ENCODE data around the gene RNF224. TPM values are rescaled to one million over a fixed set of nuclear protein-coding genes. Genes with fewer than 3 reads are reported as not detected.

Gene RNF224
- total and polyA plus RNA-seq, 2 experiments from 2014 or later, result 0.63 TPM; not detected in 1

- TF ChIP-seq, protein P1, sequence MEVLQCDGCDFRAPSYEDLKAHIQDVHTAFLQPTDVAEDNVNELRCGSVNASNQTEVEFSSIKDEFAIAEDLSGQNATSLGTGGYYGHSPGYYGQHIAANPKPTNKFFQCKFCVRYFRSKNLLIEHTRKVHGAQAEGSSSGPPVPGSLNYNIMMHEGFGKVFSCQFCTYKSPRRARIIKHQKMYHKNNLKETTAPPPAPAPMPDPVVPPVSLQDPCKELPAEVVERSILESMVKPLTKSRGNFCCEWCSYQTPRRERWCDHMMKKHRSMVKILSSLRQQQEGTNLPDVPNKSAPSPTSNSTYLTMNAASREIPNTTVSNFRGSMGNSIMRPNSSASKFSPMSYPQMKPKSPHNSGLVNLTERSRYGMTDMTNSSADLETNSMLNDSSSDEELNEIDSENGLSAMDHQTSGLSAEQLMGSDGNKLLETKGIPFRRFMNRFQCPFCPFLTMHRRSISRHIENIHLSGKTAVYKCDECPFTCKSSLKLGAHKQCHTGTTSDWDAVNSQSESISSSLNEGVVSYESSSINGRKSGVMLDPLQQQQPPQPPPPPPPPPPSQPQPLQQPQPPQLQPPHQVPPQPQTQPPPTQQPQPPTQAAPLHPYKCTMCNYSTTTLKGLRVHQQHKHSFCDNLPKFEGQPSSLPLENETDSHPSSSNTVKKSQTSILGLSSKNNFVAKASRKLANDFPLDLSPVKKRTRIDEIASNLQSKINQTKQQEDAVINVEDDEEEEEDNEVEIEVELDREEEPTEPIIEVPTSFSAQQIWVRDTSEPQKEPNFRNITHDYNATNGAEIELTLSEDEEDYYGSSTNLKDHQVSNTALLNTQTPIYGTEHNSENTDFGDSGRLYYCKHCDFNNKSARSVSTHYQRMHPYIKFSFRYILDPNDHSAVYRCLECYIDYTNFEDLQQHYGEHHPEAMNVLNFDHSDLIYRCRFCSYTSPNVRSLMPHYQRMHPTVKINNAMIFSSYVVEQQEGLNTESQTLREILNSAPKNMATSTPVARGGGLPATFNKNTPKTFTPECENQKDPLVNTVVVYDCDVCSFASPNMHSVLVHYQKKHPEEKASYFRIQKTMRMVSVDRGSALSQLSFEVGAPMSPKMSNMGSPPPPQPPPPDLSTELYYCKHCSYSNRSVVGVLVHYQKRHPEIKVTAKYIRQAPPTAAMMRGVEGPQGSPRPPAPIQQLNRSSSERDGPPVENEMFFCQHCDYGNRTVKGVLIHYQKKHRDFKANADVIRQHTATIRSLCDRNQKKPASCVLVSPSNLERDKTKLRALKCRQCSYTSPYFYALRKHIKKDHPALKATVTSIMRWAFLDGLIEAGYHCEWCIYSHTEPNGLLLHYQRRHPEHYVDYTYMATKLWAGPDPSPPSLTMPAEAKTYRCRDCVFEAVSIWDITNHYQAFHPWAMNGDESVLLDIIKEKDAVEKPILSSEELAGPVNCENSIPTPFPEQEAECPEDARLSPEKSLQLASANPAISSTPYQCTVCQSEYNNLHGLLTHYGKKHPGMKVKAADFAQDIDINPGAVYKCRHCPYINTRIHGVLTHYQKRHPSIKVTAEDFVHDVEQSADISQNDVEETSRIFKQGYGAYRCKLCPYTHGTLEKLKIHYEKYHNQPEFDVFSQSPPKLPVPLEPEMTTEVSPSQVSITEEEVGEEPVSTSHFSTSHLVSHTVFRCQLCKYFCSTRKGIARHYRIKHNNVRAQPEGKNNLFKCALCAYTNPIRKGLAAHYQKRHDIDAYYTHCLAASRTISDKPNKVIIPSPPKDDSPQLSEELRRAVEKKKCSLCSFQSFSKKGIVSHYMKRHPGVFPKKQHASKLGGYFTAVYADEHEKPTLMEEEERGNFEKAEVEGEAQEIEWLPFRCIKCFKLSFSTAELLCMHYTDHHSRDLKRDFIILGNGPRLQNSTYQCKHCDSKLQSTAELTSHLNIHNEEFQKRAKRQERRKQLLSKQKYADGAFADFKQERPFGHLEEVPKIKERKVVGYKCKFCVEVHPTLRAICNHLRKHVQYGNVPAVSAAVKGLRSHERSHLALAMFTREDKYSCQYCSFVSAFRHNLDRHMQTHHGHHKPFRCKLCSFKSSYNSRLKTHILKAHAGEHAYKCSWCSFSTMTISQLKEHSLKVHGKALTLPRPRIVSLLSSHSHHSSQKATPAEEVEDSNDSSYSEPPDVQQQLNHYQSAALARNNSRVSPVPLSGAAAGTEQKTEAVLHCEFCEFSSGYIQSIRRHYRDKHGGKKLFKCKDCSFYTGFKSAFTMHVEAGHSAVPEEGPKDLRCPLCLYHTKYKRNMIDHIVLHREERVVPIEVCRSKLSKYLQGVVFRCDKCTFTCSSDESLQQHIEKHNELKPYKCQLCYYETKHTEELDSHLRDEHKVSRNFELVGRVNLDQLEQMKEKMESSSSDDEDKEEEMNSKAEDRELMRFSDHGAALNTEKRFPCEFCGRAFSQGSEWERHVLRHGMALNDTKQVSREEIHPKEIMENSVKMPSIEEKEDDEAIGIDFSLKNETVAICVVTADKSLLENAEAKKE (CRISPR knock-in tag; IDR thresholded peaks at IDR 0.05), result no peak
- TF ChIP-seq STAT1 (IDR thresholded peaks at IDR 0.05; ENCODE audit: unreplicated experiment) (no peak), POLR2AphosphoS5 (IDR thresholded peaks at IDR 0.05; ENCODE audit: low read depth) (no peak), JUNB (IDR thresholded peaks at IDR 0.05; ENCODE audit: unreplicated experiment) (no peak), ZNF114 (CRISPR knock-in tag; IDR thresholded peaks at IDR 0.05) (no peak), CREB1 (CRISPR knock-in tag; IDR thresholded peaks at IDR 0.05; ENCODE audit: low read depth) (no peak)
Measured at GRCh38 chr9:137219757-137220316, 7.5 kb upstream of the RNF224 start (continued).

DNA sequence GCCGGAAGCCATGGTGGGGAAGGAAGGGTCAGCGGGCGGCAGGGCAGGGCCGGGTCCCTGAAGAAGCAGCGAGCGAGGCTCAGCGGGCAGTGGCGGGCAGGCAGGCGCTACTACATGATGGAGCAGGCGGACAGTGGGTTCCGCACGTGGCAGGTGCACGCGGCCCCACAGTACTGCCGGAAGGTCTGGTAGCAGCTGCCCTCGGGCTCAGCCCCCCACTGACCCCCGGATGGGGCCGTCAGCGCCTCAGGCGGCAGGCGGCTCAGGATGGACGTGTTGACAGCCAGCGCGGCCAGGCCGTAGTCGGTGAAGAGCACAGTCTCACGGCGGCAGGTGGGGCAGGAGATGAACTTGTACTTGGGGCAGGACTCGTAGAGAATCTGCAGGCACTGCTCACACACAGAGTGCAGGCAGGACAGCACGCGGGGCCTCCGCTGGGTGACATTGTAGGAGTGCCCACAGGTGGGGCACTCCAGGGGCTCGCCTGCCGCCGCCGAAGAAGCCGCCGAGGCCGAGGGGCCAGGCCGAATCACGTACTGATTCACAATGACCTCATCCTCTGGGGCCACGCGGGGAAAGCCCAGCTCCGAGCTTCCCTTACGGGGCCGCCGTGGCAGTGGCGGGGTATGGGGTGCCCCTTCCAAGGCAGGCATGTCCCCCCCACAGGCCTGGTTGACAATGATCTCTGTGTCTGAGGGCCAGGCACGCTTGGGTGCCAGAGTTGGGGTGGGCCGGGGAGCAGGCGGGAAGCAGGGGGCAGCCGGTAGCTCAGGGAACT is 6.8 kb upstream of the RNF224 start:
- TF ChIP-seq ZNF331 (CRISPR knock-in tag; IDR thresholded peaks at IDR 0.05; ENCODE audit: low read depth) (no peak), STAT1 (IDR thresholded peaks at IDR 0.05; ENCODE audit: unreplicated experiment) (no peak), EZH2phosphoT487 (IDR thresholded peaks at IDR 0.05; ENCODE audit: unreplicated experiment) (no peak), CREB1 (CRISPR knock-in tag; IDR thresholded peaks at IDR 0.05; ENCODE audit: low read depth) (no peak), ZNF114 (CRISPR knock-in tag; IDR thresholded peaks at IDR 0.05) (no peak), POLR2AphosphoS5 (IDR thresholded peaks at IDR 0.05; ENCODE audit: low read depth) (no peak), EZH2 (IDR thresholded peaks at IDR 0.05; ENCODE audit: low read depth, unreplicated experiment) (no peak), NANOG (IDR thresholded peaks at IDR 0.05; ENCODE audit: borderline replicate concordance) (no peak)
- TF ChIP-seq, protein P2, sequence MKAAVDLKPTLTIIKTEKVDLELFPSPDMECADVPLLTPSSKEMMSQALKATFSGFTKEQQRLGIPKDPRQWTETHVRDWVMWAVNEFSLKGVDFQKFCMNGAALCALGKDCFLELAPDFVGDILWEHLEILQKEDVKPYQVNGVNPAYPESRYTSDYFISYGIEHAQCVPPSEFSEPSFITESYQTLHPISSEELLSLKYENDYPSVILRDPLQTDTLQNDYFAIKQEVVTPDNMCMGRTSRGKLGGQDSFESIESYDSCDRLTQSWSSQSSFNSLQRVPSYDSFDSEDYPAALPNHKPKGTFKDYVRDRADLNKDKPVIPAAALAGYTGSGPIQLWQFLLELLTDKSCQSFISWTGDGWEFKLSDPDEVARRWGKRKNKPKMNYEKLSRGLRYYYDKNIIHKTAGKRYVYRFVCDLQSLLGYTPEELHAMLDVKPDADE (IDR thresholded peaks at IDR 0.05), result no peak
- TF ChIP-seq, protein P3, sequence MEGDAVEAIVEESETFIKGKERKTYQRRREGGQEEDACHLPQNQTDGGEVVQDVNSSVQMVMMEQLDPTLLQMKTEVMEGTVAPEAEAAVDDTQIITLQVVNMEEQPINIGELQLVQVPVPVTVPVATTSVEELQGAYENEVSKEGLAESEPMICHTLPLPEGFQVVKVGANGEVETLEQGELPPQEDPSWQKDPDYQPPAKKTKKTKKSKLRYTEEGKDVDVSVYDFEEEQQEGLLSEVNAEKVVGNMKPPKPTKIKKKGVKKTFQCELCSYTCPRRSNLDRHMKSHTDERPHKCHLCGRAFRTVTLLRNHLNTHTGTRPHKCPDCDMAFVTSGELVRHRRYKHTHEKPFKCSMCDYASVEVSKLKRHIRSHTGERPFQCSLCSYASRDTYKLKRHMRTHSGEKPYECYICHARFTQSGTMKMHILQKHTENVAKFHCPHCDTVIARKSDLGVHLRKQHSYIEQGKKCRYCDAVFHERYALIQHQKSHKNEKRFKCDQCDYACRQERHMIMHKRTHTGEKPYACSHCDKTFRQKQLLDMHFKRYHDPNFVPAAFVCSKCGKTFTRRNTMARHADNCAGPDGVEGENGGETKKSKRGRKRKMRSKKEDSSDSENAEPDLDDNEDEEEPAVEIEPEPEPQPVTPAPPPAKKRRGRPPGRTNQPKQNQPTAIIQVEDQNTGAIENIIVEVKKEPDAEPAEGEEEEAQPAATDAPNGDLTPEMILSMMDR (conservative IDR thresholded peaks at IDR 0.05; ENCODE audit: low read depth in 2 of 2), result no peak

More for the DNA sequence above, 6.8 kb upstream of the RNF224 start:
- Histone ChIP-seq H3K36me3 (ENCODE audit: insufficient read depth) (no peaks in the 10 kb centered on the region), H3F3A (replicated peaks; ENCODE audit: low read depth) (0 out of 2 replicates have a peak, but pooled peaks cover 9% of the 10 kb centered on the region), H3K4me1 (ENCODE audit: insufficient read depth) (peaks cover 3% of the 10 kb centered on the region; the same call in 1 of the 2 replicates), H3K79me2 (replicated peaks; ENCODE audit: insufficient read depth) (no peaks in the 10 kb centered on the region), H3K4me3 (no peak overlapping the region), H3K27ac (ENCODE audit: low read depth) (no peak overlapping the region), H3K9me2 (ENCODE audit: insufficient read depth) (no peaks in the 10 kb centered on the region), H2AFZ (no peak overlapping the region), H4K20me1 (replicated peaks; ENCODE audit: insufficient read depth) (no peaks in the 10 kb centered on the region; the same call in 1 of the 2 replicates), H3K4me2 (no peak overlapping the region; the same call in 1 of the 2 replicates), H3K27me3 (ENCODE audit: insufficient read depth) (peaks cover 9% of the 10 kb centered on the region; the same call in 1 of the 2 replicates)
- Mint-ChIP-seq H3K27me3 (ENCODE audit: insufficient read depth, low read depth, poor library complexity) (no peaks in the 10 kb centered on the region), H3K9me3 (no peaks in the 10 kb centered on the region), H3K27ac (no peak overlapping the region), H3K36me3 (ENCODE audit: low read depth) (no peaks in the 10 kb centered on the region; the same call in 2 of the 3 replicates), H3K4me3 (peak overlapping the region; percentile 30; the same call in 1 of the 3 replicates), H3K4me1 (peaks cover 7% of the 10 kb centered on the region; the same call in 2 of the 3 replicates)
- DNase-seq (ENCODE audit: low spot score) (peak; percentile 31), ATAC-seq (no peak)
